ENCODE data around the gene DDAH1. TPM values are rescaled to one million over a fixed set of nuclear protein-coding genes. Genes with fewer than 3 reads are reported as not detected.
"Not testable (repeated sequence)": the region's sequence is repeated elsewhere in the genome, so short reads cannot be mapped to it uniquely, and the experiment has no call there.

Gene DDAH1
- total RNA-seq (2022): 83.0 and 87.9 TPM in 2 replicates
- Bru-seq, nascent RNA: percentile 85 among the genes with signal in this experiment
- BruChase-seq, experiment 1, labeled RNA remaining after a 2-hour chase: percentile 81 among the genes with signal in this experiment
- percentile 87 among the genes with signal in this experiment for BruChase-seq, experiment 2, labeled RNA remaining after a 6-hour chase
- long read RNA-seq, transcript DDAH1-201 (6 exons, 3,920 nt): major isoform, 102 of 139 reads
- long read RNA-seq, partial matches to known transcripts: 3 of 139 reads
- long read RNA-seq, other reads (novel, unspliced or antisense): 33 of 139 reads

DNA sequence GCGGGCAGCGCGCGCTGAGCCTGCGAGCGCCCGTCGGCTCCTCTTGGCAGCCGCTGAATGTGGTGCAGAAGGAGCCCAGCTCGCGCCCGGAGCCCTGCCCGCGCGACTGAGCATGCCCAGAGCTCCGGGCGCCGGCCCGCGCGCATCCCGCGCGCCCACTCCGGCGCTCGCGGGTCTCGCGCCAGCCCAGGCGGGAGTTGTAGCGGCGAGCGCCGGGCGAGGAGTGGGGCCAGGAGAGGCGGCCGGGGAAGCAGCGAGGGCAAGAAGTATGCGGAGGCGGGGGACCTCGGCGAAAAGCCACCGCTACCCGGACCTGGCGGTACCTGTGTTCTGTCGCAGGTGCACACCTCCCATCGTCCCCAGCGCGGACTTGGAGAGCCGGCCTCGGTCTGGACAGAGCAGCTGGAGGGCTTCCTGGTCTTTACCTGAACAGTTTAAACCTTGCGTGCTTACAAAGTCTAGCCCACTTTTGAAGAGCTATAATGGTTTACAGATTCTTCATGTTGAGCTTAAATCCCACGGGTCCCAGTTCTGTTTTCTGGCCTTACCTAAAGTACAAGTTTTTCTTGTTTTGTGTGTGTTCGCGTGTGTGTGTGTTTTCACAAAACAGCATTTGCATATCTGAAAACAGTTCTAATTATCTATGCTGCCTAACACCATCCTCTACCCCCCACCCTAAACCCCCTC lies at the start of gene DDAH1:
TSS of gene DDAH1 (minus strand) at position 61 of the 687 bp plus-strand sequence. CDS start 114 bp downstream, outside the sequence.
- no peaks in the 10 kb centered on the region for H3K36me3 ChIP-seq (ENCODE audit: control insufficient read depth, insufficient read depth, low read length)
- H3K27me3 ChIP-seq (replicated peaks; ENCODE audit: control insufficient read depth, insufficient read depth, low read length): no peaks in the 10 kb centered on the region; the same call in 1 of the 2 replicates
- TSS peak; percentile 67 for BruUV-seq (replicated peaks)
- Mint-ChIP-seq H3K4me3 (ENCODE audit: unreplicated experiment) (peak within 1 kb of the TSS; percentile 88), H3K27me3 (ENCODE audit: insufficient read depth, unreplicated experiment) (no peaks in the 10 kb centered on the region), H3K27ac (ENCODE audit: unreplicated experiment) (peak within 1 kb of the TSS; percentile 84), H3K36me3 (ENCODE audit: insufficient read depth, unreplicated experiment) (peaks cover 10% of the 10 kb centered on the region), H3K4me1 (ENCODE audit: low read depth, unreplicated experiment) (peaks cover 24% of the 10 kb centered on the region), H3K9me3 (ENCODE audit: unreplicated experiment) (peaks cover 7% of the 10 kb centered on the region)
- H3K4me1 ChIP-seq: peaks cover 32% of the 10 kb centered on the region
- no peaks in the 10 kb centered on the region for H3K9me3 ChIP-seq
- ChIA-PET CTCF (interaction anchor here (0.9 kb wide), 1 partner anchor 20 kb away, joined by 3 read pairs; no protein-coding TSS in a partner anchor), POLR2A (interaction anchor here (0.6 to 2.0 kb wide), 5 partner anchors 11 to 466 kb away, joined by 3 to 6 read pairs (median 4); no protein-coding TSS in a partner anchor)
- H3K4me3 ChIP-seq (ENCODE audit: low read depth, low read length): peak within 1 kb of the TSS; percentile 88
- TF ChIP-seq, protein P1, sequence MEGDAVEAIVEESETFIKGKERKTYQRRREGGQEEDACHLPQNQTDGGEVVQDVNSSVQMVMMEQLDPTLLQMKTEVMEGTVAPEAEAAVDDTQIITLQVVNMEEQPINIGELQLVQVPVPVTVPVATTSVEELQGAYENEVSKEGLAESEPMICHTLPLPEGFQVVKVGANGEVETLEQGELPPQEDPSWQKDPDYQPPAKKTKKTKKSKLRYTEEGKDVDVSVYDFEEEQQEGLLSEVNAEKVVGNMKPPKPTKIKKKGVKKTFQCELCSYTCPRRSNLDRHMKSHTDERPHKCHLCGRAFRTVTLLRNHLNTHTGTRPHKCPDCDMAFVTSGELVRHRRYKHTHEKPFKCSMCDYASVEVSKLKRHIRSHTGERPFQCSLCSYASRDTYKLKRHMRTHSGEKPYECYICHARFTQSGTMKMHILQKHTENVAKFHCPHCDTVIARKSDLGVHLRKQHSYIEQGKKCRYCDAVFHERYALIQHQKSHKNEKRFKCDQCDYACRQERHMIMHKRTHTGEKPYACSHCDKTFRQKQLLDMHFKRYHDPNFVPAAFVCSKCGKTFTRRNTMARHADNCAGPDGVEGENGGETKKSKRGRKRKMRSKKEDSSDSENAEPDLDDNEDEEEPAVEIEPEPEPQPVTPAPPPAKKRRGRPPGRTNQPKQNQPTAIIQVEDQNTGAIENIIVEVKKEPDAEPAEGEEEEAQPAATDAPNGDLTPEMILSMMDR (IDR thresholded peaks at IDR 0.05; ENCODE audit: insufficient read depth in 1 of 2, low read depth in 1 of 2, low read length in 1 of 2, severe bottlenecking in 1 of 2, unreplicated experiment in 1 of 2): no peak
- peak; percentile 70 to 74 for DNase-seq
- intact Hi-C loops (cut with micrococcal nuclease; ENCODE audit: unreplicated experiment): loop anchor here (2.0 kb wide), 2 partner anchors 116 to 120 kb away; partner anchors contain the start of gene CCN1

DNA sequence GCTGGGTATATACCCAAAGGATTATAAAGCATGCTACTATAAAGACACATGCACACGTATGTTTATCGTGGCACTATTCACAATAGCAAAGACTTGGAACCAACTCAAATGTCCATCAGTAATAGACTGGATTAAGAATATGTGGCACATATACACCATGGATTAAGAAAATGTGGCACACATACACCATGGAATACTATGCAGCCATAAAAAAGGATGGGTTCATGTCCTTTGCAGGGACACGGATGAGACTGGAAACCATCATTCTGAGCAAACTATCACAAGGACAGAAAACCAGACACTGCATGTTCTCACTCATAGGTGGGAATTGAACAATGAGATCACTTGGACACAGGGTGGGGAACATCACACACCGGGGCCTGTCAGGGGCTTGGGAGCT lies 49.0 kb upstream of the DDAH1 start:
- intact Hi-C loops (cut with micrococcal nuclease; ENCODE audit: unreplicated experiment); H3K9me3 ChIP-seq; H3K27ac Mint-ChIP-seq (ENCODE audit: unreplicated experiment); BruUV-seq (replicated peaks); DNase-seq; H3K9me3 Mint-ChIP-seq (ENCODE audit: unreplicated experiment); CTCF ChIA-PET; H3K36me3 Mint-ChIP-seq (ENCODE audit: insufficient read depth, unreplicated experiment); H3K36me3 ChIP-seq (ENCODE audit: control insufficient read depth, insufficient read depth, low read length); H3K27me3 ChIP-seq (replicated peaks; ENCODE audit: control insufficient read depth, insufficient read depth, low read length); H3K4me3 ChIP-seq (ENCODE audit: low read depth, low read length); H3K27me3 Mint-ChIP-seq (ENCODE audit: insufficient read depth, unreplicated experiment); H3K4me3 Mint-ChIP-seq (ENCODE audit: unreplicated experiment); H3K4me1 ChIP-seq; POLR2A ChIA-PET; H3K4me1 Mint-ChIP-seq (ENCODE audit: low read depth, unreplicated experiment): not testable (repeated sequence)

DNA sequence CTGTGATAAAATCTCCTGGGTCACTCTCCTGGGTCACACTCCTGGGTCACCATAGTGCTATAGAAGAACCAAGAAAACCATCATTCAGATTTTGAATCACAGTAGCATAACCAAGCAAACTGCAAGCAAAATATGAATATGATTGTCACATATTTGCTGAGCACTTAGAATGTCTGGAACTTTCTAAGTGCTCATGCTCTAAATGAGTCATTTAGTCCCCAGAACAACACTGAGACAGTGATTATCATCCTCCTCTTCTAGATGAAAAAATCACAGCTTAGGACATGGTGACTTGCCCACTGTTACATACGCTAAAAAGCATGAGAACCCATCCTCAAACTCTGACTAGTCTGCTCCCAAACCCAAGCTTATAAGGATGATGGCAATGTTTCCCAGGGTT lies 39.5 kb upstream of the DDAH1 start:
- CTCF ChIA-PET: no interaction called here
- no TSS peak for BruUV-seq (replicated peaks)
- intact Hi-C loops (cut with micrococcal nuclease; ENCODE audit: unreplicated experiment): no loop called here

More for the DNA sequence above, 39.5 kb upstream of the DDAH1 start:
- no peak overlapping the region for H3K4me3 ChIP-seq (ENCODE audit: low read depth, low read length)
- H3K9me3 ChIP-seq: no peaks in the 10 kb centered on the region
- POLR2A ChIA-PET: no interaction called here
- H3K4me1 ChIP-seq: peaks cover 15% of the 10 kb centered on the region
- H3K27me3 ChIP-seq (replicated peaks; ENCODE audit: control insufficient read depth, insufficient read depth, low read length): no peaks in the 10 kb centered on the region
- DNase-seq: no peak
- Mint-ChIP-seq H3K27me3 (ENCODE audit: insufficient read depth, unreplicated experiment) (no peaks in the 10 kb centered on the region), H3K4me1 (ENCODE audit: low read depth, unreplicated experiment) (peaks cover 14% of the 10 kb centered on the region), H3K4me3 (ENCODE audit: unreplicated experiment) (no peak overlapping the region), H3K9me3 (ENCODE audit: unreplicated experiment) (peaks cover 9% of the 10 kb centered on the region), H3K36me3 (ENCODE audit: insufficient read depth, unreplicated experiment) (no peaks in the 10 kb centered on the region), H3K27ac (ENCODE audit: unreplicated experiment) (no peak overlapping the region)
- TF ChIP-seq, protein P1 (IDR thresholded peaks at IDR 0.05; ENCODE audit: insufficient read depth in 1 of 2, low read depth in 1 of 2, low read length in 1 of 2, severe bottlenecking in 1 of 2, unreplicated experiment in 1 of 2): no peak
- H3K36me3 ChIP-seq (ENCODE audit: control insufficient read depth, insufficient read depth, low read length): no peaks in the 10 kb centered on the region

All from Caco-2 (cell line).